Measurements from ENCODE around the gene SLC13A3. TPM values are rescaled to one million over a fixed set of nuclear protein-coding genes. Genes with fewer than 3 reads are reported as not detected.

Gene SLC13A3
- total RNA-seq, 1 donor from 2014 or later: 0.66 TPM

- H3K36me3 Mint-ChIP-seq (ENCODE audit: low read depth, unreplicated experiment): peaks cover 5% of the 10 kb centered on the region
- no peaks in the 10 kb centered on the region for H3K4me1 Mint-ChIP-seq (ENCODE audit: low read depth, unreplicated experiment)
- no peak overlapping the region for H3K27ac Mint-ChIP-seq (ENCODE audit: unreplicated experiment)
- TF ChIP-seq CTCF (IDR thresholded peaks at IDR 0.05; ENCODE audit: insufficient read depth, low read depth, low read length) (no peak), EZH2 (IDR thresholded peaks at IDR 0.05; ENCODE audit: insufficient read depth, low read length) (no peak)
- Histone ChIP-seq H3K4me1 (ENCODE audit: insufficient read depth, low read length) (no peaks in the 10 kb centered on the region), H2AFZ (ENCODE audit: low read depth, low read length) (no peak overlapping the region), H3K9me3 (ENCODE audit: insufficient read depth, low read depth, low read length) (no peaks in the 10 kb centered on the region), H3K79me2 (ENCODE audit: insufficient read depth, low read length) (no peaks in the 10 kb centered on the region), H3K36me3 (ENCODE audit: insufficient read depth, low read length) (no peaks in the 10 kb centered on the region), H3K4me3 (ENCODE audit: insufficient read depth, low read depth, low read length) (no peak overlapping the region), H3K27me3 (ENCODE audit: insufficient read depth, low read length) (no peaks in the 10 kb centered on the region), H3K9ac (ENCODE audit: low read length) (no peak overlapping the region), H3K27ac (ENCODE audit: low read depth, low read length) (no peak overlapping the region), H4K20me1 (ENCODE audit: insufficient read depth, low read length) (no peaks in the 10 kb centered on the region), H3K4me2 (ENCODE audit: low read length) (no peak overlapping the region)
- H3K27me3 Mint-ChIP-seq (ENCODE audit: low read depth, unreplicated experiment): no peaks in the 10 kb centered on the region
- H3K9me3 Mint-ChIP-seq (ENCODE audit: unreplicated experiment): no peaks in the 10 kb centered on the region
- no peak overlapping the region for H3K4me3 Mint-ChIP-seq (ENCODE audit: unreplicated experiment)
- FAIRE-seq: no peak
- DNase-seq (ENCODE audit: low read depth): no peak
Measured at GRCh38 chr20:46581391-46581790, 69.9 kb downstream of the SLC13A3 start.

- Mint-ChIP-seq H3K9me3 (ENCODE audit: unreplicated experiment) (no peaks in the 10 kb centered on the region), H3K4me1 (ENCODE audit: low read depth, unreplicated experiment) (no peaks in the 10 kb centered on the region), H3K36me3 (ENCODE audit: low read depth, unreplicated experiment) (peaks cover 5% of the 10 kb centered on the region), H3K27me3 (ENCODE audit: low read depth, unreplicated experiment) (no peaks in the 10 kb centered on the region), H3K4me3 (ENCODE audit: unreplicated experiment) (no peak overlapping the region), H3K27ac (ENCODE audit: unreplicated experiment) (no peak overlapping the region)
- Histone ChIP-seq H3K4me1 (ENCODE audit: insufficient read depth, low read length) (no peaks in the 10 kb centered on the region), H2AFZ (ENCODE audit: low read depth, low read length) (no peak overlapping the region), H3K79me2 (ENCODE audit: insufficient read depth, low read length) (no peaks in the 10 kb centered on the region), H4K20me1 (ENCODE audit: insufficient read depth, low read length) (no peaks in the 10 kb centered on the region), H3K4me2 (ENCODE audit: low read length) (no peak overlapping the region), H3K4me3 (ENCODE audit: insufficient read depth, low read depth, low read length) (no peak overlapping the region), H3K9me3 (ENCODE audit: insufficient read depth, low read depth, low read length) (no peaks in the 10 kb centered on the region), H3K9ac (ENCODE audit: low read length) (no peak overlapping the region), H3K27ac (ENCODE audit: low read depth, low read length) (no peak overlapping the region), H3K27me3 (ENCODE audit: insufficient read depth, low read length) (no peaks in the 10 kb centered on the region), H3K36me3 (ENCODE audit: insufficient read depth, low read length) (no peaks in the 10 kb centered on the region)
- no peak for FAIRE-seq
- DNase-seq (ENCODE audit: low read depth): no peak
- no peak for TF ChIP-seq CTCF (IDR thresholded peaks at IDR 0.05; ENCODE audit: insufficient read depth, low read depth, low read length)
- TF ChIP-seq EZH2 (IDR thresholded peaks at IDR 0.05; ENCODE audit: insufficient read depth, low read length): no peak
Measured at GRCh38 chr20:46580613-46581205, 70.5 kb downstream of the SLC13A3 start.

- no peak overlapping the region for H3K4me2 ChIP-seq (ENCODE audit: low read length)
Measured at GRCh38 chr20:46578745-46579144, 72.5 kb downstream of the SLC13A3 start.

More at GRCh38 chr20:46578745-46579144, 72.5 kb downstream of the SLC13A3 start:
- Mint-ChIP-seq H3K27ac (ENCODE audit: unreplicated experiment) (no peak overlapping the region), H3K9me3 (ENCODE audit: unreplicated experiment) (no peaks in the 10 kb centered on the region), H3K4me1 (ENCODE audit: low read depth, unreplicated experiment) (no peaks in the 10 kb centered on the region), H3K4me3 (ENCODE audit: unreplicated experiment) (no peak overlapping the region), H3K27me3 (ENCODE audit: low read depth, unreplicated experiment) (no peaks in the 10 kb centered on the region), H3K36me3 (ENCODE audit: low read depth, unreplicated experiment) (peaks cover 5% of the 10 kb centered on the region)
- no peak overlapping the region for H3K9ac ChIP-seq (ENCODE audit: low read length)
- H3K27ac ChIP-seq (ENCODE audit: low read depth, low read length): no peak overlapping the region
- H4K20me1 ChIP-seq (ENCODE audit: insufficient read depth, low read length): no peaks in the 10 kb centered on the region
- no peak overlapping the region for H2AFZ ChIP-seq (ENCODE audit: low read depth, low read length)
- no peaks in the 10 kb centered on the region for H3K79me2 ChIP-seq (ENCODE audit: insufficient read depth, low read length)
- no peaks in the 10 kb centered on the region for H3K9me3 ChIP-seq (ENCODE audit: insufficient read depth, low read depth, low read length)
- no peak for TF ChIP-seq EZH2 (IDR thresholded peaks at IDR 0.05; ENCODE audit: insufficient read depth, low read length)
- no peaks in the 10 kb centered on the region for H3K4me1 ChIP-seq (ENCODE audit: insufficient read depth, low read length)
- H3K4me3 ChIP-seq (ENCODE audit: insufficient read depth, low read depth, low read length): no peak overlapping the region
- DNase-seq (ENCODE audit: low read depth): no peak
- FAIRE-seq: no peak
- no peaks in the 10 kb centered on the region for H3K36me3 ChIP-seq (ENCODE audit: insufficient read depth, low read length)
- no peaks in the 10 kb centered on the region for H3K27me3 ChIP-seq (ENCODE audit: insufficient read depth, low read length)

Measured in astrocyte (in vitro differentiated cells and primary cell).